GM21526 (cell line): ENCODE results near the gene TXNRD3.

Experiments
- ATAC-seq: cut with Tn5 transposase; IDR thresholded peaks from one replicate; pipeline ENCODE4 v1.9.1; 2021; ENCODE audit warnings: moderate library complexity; ENCODE audit not compliant: unreplicated experiment, low FRiP score

The TXNRD3 gene

GRCh38 chr3:126654571-126655383 lies at the start of gene TXNRD3:
Gene TXNRD3 (minus strand): TSS chr3:126655124.
- ATAC-seq = no peak

GRCh38 chr3:126703512-126704493 lies 48.9 kb upstream of the TXNRD3 start, which contains the start of gene CHCHD6:
Gene CHCHD6 (plus strand): TSS chr3:126704240. CDS start chr3:126704313, 73 bp downstream.
- ATAC-seq = peak; percentile 91

- no peak for ATAC-seq
Observed at GRCh38 chr3:126699011-126699410, 44.1 kb upstream of the TXNRD3 start.

GRCh38 chr3:126696701-126697267 lies 41.9 kb upstream of the TXNRD3 start:
- no peak for ATAC-seq

GRCh38 chr3:126693921-126694320 lies 39.0 kb upstream of the TXNRD3 start:
- no peak for ATAC-seq

- no peak for ATAC-seq
Observed at GRCh38 chr3:126692858-126693257, 37.9 kb upstream of the TXNRD3 start.

GRCh38 chr3:126691765-126692164 lies 36.8 kb upstream of the TXNRD3 start:
- ATAC-seq = no peak

- no peak for ATAC-seq
Observed at GRCh38 chr3:126685493-126685892, 30.6 kb upstream of the TXNRD3 start.

GRCh38 chr3:126685021-126685420 lies 30.1 kb upstream of the TXNRD3 start:
- ATAC-seq = no peak

- ATAC-seq = no peak
Observed at GRCh38 chr3:126684218-126684751, 29.4 kb upstream of the TXNRD3 start.

GRCh38 chr3:126683069-126683468 lies 28.1 kb upstream of the TXNRD3 start:
- no peak for ATAC-seq

- no peak for ATAC-seq
Observed at GRCh38 chr3:126682009-126682408, 27.1 kb upstream of the TXNRD3 start.

- ATAC-seq = no peak
Observed at GRCh38 chr3:126680667-126681055, 25.7 kb upstream of the TXNRD3 start.

GRCh38 chr3:126679831-126680666 lies 25.1 kb upstream of the TXNRD3 start:
- ATAC-seq = no peak

GRCh38 chr3:126679318-126679751 lies 24.4 kb upstream of the TXNRD3 start:
- no peak for ATAC-seq

- ATAC-seq = no peak
Observed at GRCh38 chr3:126678693-126679317, 23.9 kb upstream of the TXNRD3 start.

GRCh38 chr3:126677862-126678503 lies 23.1 kb upstream of the TXNRD3 start:
- ATAC-seq = no peak

GRCh38 chr3:126676919-126677705 lies 22.2 kb upstream of the TXNRD3 start:
- ATAC-seq = no peak
